Measurements from ENCODE around the gene GP1BB.

The GP1BB gene

DNA sequence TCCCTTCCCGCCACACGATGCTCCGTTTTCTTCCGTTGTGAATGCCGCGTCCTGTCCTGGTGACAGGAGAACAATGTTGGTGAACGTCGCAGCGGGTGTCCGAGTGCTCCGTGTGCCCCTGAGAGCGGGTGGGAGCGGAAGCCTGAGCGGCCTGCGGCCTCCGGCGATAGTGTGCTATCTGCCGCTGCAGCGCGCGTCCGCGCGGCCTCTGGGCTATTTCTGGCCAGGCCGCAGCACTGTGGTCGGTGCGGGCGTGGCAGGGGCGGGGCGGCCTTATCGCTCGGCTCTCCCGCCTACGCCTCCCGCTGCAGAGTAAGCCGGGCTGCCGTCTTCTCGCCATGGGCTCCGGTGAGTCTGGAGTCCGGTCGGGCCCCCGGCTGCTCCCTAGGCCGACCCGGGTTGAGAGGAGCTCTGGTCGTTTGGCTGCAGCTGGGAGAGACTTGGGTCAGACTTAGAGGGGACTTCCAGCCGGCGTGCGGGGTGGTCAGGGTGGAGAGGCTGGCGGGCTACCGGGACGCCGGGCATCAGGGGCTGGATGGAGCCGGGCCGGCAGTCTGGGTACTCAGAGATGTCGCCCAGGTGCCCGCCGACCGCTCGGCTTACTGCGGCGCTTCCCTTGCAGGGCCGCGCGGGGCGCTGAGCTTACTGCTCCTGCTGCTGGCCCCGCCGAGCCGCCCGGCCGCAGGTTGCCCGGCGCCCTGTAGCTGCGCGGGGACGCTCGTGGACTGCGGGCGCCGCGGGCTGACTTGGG, at the start of gene GP1BB:
TSS of gene GP1BB (plus strand) at position 308 of the 751 bp plus-strand sequence. CDS start at position 339, 31 bp downstream.
- DNase-seq: peak; percentile 71

DNA sequence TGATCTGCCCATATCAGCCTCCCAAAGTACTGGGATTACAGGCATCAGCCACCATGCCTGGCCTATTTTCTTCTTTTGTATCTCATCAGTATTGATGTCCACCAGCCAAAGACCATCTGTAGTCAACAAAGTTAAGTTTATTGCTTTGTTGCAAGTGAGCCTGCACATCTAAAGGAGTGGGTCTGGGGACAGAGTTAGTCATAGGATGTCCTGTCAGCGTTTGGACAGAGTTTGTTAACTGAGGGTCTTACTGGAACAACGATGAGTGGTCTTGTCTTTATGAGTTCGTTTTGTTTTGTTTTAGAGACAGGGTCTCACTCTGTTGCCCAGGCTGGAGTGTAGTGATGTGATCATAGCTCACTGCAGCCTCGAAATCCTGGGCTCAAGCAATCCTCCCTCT, 49.7 kb upstream of the GP1BB start:
- no peak for DNase-seq

DNA sequence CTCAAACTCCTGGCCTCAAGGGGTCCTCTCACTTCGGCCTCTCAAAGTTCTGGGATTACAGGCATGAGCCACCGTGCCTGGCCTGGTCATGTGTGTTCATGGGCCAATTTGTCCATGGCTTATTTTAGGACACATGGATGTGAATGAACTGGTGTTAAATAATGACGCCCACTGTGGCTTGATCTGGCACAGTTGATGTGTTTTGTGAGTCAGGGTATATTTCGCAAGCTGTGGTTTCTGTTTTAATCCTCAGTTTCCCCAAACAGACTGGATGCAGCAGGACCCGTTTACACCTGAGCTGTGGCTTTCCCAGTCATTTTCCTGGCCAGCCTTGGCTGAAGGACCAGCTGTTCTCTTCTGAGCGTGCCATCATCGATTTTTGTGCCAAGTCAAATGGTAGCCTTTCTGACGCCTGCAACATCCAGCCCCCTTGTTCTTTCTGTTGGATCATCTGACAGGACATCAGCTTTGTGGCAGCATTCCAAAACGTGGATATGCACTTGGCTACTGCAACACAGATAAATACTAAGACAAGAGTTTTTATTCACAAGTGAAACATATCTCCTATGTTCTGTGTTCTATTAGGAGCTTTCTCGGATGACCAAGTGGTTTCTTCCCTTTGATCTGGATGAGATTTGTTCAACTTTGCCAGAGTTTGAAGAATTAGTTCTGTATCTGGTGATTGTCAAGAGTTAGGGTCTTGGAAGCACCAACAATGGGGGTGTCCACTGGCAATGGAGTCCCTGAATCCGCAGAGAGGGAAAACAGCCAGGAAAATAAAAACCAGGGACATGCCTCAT, 49.0 kb upstream of the GP1BB start:
- DNase-seq: no peak

DNA sequence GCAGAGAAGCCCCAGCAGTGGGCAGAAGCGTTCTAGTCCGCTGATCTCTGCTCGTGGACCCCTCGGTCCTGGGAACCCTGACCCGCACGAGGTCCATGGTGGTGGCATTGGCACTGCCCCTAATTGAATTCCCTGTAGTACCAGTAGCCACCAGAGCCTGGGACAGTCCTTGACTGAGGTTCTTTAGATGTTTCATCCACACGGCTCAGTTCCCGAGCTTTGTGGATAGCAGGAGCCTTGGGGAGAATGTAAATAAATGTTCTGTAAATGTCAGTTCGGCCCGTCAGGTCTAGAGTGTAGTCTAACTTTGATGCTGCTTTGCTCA, 48.4 kb upstream of the GP1BB start:
- DNase-seq: no peak

DNA sequence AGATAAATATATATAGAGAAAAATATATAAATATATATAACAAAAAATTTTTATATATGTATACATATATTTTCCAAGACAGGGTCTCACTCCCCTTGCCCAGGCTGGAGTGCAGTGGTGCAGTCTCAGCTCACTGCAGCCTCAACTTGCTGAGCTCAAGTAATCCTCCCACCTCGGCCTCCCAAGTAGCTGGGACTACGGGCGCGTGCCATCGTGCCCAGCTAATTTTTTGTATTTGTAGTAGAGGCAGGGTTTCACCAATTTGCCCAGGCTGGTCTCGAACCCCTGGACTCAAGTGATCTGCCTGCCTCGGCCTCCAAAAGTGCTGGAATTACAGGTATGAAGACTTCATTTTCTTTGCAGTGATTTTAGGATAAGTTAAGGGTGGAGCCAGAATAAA, 47.9 kb upstream of the GP1BB start:
- no peak for DNase-seq

DNA sequence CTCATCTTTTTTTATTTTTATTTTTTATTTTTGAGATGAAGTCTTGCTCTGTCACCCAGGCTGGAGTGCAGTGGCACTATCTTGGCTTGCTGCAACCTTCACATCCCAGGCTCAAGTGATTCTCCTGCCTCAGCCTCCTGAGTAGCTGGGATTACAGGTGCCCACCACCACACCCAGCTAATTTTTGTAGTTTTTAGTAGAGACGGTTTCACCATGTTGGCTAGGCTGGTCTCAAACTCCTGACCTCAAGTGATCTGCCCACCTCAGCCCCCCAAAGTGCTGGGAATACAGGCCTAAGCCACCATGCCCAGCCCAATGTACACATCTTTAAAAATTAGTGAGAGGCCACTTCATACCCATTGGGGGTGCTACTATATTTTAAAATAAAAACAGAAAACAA, 46.9 kb upstream of the GP1BB start:
- DNase-seq: peak; percentile 1

DNA sequence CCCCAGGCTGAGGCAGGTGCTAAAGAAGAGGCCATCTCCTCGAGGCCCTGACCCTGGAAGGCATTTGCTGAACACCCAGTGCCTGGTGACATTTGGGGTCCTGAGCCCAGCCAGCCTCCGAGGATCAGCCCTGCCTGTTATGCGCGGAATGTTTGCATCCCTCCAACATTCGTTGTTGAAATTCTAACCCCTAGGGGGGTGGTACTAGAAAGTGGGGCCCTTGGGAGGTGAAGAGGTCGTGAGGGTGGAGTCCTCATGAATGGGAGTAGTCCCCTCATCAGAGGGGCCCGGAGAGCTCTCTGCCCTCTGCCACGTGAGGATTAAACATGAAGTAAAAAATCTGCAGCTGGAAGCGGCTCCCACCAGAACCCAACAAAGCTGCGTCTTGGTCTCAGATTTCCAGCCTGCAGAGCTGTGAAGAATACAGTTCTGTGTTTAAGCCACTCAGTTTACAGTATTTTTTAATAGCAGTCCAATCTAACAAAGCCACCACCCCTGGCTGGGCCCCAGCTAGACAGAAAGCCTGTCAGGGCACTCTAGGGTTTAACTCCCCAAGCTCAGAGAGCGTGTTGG, 44.3 kb upstream of the GP1BB start:
- no peak for DNase-seq

DNA sequence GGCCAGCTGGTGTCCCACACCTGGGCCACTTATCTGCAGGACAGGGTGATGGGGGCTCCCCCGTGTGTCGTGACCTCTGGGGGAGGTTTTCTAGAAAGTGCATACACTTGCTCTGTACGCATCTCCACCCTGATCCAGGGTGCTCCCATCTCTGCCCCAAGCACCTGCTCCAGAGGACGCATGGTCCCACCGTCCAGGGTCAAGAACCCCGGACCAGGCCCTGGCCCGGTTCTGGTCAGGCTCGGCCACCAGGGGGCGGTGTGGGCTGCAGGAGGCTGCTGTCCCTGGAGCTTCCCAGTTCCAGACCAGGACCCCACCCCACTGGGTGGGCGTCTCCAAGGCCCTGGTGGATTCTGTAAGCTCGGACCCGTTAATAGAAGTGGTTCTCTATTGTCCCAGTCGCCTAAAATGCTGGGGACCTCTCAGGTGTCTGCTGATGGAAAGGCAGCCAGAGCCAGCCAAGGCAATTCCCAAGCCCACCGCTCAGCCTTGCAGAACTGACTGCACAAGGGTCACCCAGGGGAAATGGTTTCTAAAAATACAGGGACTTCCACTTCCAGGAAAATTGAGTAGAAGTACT, 43.7 kb upstream of the GP1BB start:
- DNase-seq: peak; percentile 83

DNA sequence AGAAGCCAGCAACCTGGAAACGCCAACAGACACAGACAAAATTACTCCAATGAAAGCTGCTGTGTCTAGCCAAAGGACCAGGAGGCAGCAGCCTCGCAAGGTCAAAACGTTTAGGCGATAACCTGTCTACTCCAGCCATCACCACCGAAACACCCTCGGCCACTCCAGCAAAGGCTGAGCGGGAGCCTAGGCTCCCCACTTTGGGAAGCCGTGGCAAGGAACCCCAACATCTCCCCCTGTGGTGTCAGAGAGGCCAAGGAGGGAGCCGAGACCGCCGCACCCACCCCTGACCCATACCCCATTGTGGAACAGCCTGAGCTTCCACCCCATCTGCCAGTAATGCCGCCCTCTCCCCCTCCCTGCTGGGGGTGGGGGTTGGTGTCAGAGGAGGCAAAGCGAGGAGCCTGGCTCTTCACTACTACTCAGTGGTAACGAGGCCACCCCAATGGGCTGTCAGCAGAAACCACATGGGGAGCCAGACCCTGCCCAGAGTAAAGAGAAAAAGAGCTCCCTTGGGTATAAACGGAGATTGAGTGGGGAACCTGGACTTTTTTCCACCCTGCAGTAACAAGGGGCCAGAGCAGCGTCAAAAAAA, 43.0 kb upstream of the GP1BB start:
- DNase-seq: no peak

DNA sequence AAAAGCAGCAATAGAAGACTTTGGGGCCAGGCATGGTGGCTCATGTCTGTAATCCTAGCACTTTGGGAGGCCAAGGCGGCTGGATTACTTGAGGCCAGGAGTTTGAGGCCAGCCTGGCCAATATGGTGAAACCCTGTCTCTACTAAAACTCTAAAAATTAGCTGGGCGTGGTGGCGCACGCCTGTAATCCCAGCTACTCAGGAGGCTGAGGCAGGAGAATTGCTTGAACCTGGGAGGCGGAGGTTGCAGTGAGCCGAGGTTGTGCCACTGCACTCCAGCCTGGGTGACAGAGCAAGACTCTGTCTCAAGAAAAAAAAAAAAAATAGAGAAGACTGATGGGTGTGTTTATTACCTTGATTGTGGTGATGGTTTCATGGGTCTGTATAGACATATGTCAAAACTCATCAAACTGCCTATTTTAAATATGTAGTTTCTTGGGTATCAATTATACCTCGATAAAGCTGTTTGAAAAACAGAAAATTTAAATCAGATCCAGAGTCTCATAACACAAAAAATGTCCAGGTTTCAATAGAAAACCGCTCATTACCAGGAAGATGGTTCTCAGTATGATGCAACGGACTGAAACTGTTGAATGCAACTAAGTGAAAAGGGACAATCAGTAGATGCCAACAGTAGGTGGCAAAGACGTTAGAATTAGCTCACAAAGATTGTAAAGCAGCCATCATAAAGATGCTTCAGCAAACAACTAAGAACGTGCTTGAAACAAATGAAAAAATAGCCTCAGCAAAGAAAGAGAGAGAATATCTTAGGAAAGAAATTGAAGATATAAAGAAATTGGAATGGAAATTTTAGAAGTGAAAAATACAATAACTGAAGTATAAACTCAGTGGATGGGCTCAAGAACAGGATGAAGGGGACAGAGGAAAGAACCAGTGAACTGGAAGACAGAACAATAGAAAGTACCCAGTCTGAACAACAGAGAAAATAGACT, 42.2 kb upstream of the GP1BB start:
- no peak for DNase-seq

DNA sequence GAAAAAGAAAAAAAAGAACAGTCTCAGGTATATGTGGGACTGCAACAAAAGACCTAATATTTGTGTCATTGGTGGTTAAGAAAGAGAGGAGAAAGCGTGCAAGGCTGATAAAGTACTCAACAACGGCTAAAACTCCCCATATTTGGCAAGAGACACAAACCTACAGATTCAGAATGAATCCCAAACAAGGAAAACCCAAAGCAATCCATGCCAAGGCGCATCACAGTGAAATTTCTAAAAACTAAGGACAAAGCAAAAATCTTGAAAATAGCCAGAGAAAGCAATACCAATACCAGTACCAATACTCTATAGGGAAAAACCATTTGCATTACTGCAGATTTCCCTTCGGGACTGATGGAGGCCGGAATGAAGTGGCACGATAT, 41.5 kb upstream of the GP1BB start:
- no peak for DNase-seq

DNA sequence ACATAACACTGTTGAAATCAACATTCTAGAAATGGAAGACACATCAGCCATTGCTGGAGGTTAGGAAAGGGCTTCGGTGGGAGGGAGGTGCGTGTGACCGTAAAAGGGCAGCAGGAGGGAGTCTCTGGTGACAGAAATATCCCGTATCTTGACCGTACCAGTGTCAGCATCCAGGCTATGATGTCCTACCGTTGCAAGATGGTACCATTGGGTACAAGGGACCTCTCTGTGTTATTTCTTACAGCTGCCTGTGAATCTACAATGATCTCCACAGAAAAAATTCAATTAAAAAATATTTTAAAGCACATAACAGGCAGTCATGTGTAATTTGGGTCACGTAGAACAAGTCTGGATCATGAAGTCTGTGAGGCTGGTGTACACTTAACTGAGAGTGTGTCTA, 36.4 kb upstream of the GP1BB start:
- no peak for DNase-seq

DNA sequence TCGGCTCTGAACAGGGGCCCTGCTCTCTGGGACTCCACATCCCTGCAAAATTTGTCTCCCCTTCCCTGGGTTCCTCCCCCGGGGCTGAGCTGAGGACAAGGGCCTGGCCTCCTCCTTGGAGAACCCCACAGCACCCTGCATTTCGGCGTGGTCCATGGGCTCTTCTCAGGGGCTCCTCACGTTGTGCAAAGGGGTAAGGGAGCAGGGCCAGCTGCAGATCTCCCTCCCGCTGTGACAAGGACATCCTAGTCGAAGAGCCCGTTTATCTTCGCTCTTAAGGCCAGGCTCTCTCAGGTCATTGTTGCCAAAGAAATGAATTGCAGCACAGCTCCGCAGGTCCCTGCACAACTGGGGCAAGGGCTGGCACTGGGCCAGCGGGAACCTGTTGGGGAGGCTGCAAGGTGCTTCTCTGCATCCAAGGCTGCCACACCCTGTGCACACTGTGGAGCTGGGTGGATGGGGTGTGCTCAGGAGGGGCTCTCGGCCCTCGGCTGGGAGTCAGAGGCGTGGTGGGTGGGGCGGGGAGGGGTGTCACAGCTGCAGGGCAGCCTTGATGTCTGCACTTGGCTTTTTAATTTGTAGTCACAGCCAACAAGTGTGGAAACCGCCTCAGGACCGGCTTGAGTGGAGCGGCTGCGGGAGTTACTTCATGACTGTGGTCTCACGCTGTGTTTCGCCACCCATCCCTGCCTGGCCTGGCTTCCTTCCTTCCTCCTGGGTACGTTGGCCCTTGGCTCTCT, 35.6 kb upstream of the GP1BB start:
- DNase-seq: peak; percentile 46

DNA sequence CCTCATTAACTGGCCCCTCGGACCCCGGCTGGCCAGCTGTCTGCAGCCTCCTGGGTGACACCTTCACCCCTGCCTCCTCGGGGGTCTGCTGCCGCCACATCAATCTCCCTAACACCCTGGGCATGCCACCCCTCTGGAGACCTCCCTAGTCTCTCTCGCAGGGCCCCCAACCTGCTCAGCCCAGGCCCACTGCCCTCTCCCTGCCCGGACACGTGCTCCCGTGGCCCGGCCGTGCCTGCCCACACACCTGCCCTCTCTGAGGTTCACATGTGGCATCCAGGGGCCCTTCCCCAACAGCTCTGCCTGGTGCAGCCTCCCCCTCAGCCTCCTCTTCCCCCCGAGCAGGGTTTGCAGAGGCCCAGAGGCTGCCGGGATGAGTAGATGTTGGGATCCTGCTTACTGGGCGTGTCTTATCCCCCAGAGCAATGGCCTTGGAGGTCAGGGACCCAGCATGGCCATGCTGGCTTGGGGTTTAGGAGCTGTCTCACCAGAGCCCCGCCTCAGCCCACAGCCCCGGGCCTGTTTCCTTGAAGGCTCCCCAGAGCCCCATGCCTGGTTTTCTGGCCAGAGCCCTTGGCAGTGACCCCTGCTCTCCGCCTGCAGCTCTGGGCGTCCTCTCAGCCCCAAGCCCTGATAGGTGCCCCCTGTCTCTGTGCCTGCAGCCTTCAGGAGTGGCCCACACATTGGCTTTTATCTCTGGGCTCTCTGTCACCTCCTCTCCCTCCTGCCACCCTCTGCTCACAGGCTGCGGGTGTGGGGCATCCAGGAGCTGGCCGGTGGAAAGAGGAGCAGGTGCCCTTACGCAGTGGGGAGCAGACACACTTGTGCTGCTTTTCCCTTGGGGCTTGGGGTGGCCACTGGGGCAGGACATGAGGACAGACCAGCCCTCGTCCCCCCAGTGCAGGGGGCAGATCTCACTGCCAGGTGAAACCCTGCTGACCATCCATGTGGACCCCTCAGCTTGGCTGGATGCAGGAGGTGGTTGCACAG, 34.7 kb upstream of the GP1BB start:
- peak; percentile 41 for DNase-seq

DNA sequence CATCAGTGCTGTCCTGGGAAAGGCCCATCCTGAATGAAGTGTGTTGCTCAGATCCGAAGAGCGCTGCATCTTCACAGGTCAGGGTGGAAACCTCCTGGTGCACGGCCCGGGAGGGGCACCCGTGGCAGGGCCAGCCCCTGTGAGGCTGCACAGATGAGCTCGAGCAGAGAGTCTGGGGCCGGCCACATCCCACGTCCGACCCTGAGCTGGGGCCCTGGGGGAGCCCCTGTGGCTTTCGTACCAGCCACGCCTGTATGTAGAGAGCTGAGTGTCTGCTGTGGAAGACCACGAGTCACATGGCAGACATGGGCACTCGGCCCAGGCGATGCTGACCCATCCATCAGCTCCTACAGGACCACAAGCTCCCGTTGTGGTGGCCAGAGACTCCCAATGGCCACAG, 33.9 kb upstream of the GP1BB start:
- peak; percentile 45 for DNase-seq

DNA sequence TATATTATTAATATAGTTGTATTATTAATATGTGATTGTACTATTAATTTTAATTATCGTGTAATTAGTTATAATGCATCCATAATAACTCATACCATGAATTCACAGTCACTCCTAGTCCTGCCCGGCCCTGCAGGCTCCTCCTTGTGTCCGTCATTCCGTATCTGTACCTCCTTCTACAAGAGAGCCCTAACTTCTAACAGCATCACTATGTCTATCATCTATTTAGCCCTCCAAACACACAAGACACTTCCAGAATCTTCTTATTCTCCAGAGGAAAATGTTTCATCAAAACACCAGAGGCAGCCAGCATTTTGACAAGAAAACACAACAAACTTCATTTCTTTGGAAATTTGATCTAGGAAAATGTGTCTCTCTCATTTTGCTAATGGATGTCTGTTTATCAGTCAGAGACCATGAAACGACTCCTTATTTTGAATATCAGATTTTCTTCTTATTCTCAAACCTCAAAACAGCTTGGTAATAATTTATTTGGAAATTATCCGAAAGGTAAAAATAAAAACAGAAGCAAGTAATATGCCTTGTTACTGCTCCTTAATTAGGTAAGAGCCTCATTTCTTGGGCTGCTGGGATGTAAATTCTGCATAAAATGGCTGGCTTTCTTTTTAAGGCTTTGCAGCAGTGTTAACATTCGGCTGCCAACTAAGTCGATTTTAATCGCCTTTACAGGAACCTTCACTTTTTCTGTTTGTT, 32.2 kb upstream of the GP1BB start:
- DNase-seq: no peak

DNA sequence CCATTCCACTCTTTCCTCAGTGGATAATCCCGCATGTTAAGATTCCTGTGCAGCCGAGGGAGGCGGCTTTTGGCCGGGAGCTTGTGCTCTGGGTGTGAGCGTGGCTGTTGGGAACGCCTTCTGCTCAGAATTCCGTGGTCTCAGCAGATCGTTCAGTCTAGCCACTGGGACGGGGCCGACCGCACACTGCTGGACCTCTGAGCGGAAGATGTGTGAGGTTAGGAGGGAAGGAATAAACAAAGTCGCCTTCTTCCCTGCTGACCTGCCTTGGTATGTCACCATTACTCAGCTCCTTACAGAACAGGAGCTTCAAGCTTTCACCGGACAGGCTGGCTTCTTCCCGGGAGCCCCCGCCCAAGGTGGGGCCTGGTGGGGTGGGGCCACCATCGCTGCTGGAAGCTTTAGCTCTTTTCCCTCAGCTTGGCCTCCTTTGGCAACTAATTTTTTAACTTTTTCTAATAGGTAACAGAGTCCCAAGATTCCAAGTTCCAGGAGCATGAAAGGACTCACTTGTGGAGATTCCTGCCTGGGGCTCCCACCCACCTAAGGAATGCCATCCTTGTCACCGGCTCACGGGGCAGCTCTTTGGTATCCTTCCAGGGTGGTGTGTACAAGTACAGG, 31.5 kb upstream of the GP1BB start:
- DNase-seq: peak; percentile 31

DNA sequence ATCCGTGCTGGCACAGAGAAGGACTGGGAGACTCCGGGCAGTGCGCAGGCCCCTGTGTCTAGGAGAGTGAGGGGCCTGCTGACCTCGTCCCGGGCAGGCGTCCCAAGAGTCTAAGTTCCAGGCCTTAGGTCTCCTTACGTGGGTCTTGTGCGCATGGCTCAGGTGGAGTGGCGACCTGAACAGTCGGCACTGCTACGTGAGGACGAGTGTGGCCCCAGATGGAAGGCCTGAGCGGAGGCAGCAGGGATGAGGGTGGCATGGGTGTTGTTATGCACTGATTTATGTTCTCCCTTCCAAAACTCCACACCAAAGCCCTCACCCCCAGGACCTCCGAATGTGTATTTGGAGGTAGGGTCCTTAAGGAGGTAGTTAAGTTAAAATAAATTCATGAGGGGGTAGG, 29.8 kb upstream of the GP1BB start:
- no peak for DNase-seq
